GM23338 (cell line): ENCODE measurements around the gene PDK3. TPM values are rescaled to one million over a fixed set of nuclear protein-coding genes. Genes with fewer than 3 reads are reported as not detected.

Experiments
- ATAC-seq: fragments of 200-7000 bp; cut with Tn5 transposase; 3 replicates; pipeline ENCODE4 v1.9.1; 2020
- DNase-seq: peaks from one replicate; pipeline ENCODE4 v3.0.0-alpha.2; 2015; ENCODE audit warnings: low spot score
- H2AFZ ChIP-seq: fragments of 200-600 bp; sonication (generic); 2 replicates; pipeline ENCODE4 v1.8.0; 2016; ENCODE audit warnings: antibody characterized with exemption, mild to moderate bottlenecking, moderate library complexity
- H3F3A ChIP-seq: fragments of 200-600 bp; sonication (generic); replicated peaks from 2 replicates; pipeline ENCODE4 v1.8.0; 2017; ENCODE audit warnings: antibody characterized with exemption, mixed run types, low read depth
- H3K27ac ChIP-seq: fragments of 200-600 bp; sonication (generic); 2 replicates; pipeline ENCODE4 v1.6.1; 2016; ENCODE audit warnings: low read depth
- H3K27me3 ChIP-seq: fragments of 200-600 bp; sonication (generic); 2 replicates; pipeline ENCODE4 v1.8.0; 2016; ENCODE audit warnings: mild to moderate bottlenecking, mixed run types, moderate library complexity; ENCODE audit not compliant: insufficient read depth
- H3K36me3 ChIP-seq: fragments of 200-600 bp; sonication (generic); 2 replicates; pipeline ENCODE4 v1.8.0; 2016; ENCODE audit warnings: mild to moderate bottlenecking; ENCODE audit not compliant: insufficient read depth
- H3K4me1 ChIP-seq: fragments of 200-600 bp; sonication (generic); 2 replicates; pipeline ENCODE4 v1.8.0; 2016; ENCODE audit warnings: mild to moderate bottlenecking, moderate library complexity; ENCODE audit not compliant: insufficient read depth
- H3K4me2 ChIP-seq: fragments of 200-600 bp; sonication (generic); 2 replicates; pipeline ENCODE4 v1.7.1; 2017; ENCODE audit warnings: mixed run types
- H3K4me3 ChIP-seq: fragments of 200-600 bp; sonication (generic); 2 replicates; pipeline ENCODE4 v1.6.1; 2016; ENCODE audit warnings: mixed run types
- H3K79me2 ChIP-seq: fragments of 200-600 bp; sonication (generic); replicated peaks from 2 replicates; pipeline ENCODE4 v1.8.0; 2017; ENCODE audit warnings: mild to moderate bottlenecking; ENCODE audit not compliant: insufficient read depth
- H3K9me2 ChIP-seq: fragments of 200-600 bp; sonication (generic); 2 replicates; pipeline ENCODE4 v1.8.0; 2017; ENCODE audit not compliant: insufficient read depth
- H4K20me1 ChIP-seq: fragments of 200-600 bp; sonication (generic); replicated peaks from 2 replicates; pipeline ENCODE4 v1.8.0; 2017; ENCODE audit warnings: mild to moderate bottlenecking; ENCODE audit not compliant: insufficient read depth
- H3K27ac Mint-ChIP-seq: 2 replicates; pipeline ENCODE4 v1.8.0; 2020; ENCODE audit warnings: inconsistent platforms, mild to moderate bottlenecking, moderate library complexity, mixed read lengths
- H3K27me3 Mint-ChIP-seq: 3 replicates; pipeline ENCODE4 v1.8.0; 2022; ENCODE audit warnings: low read depth, mild to moderate bottlenecking, moderate library complexity, mixed read lengths, inconsistent platforms; ENCODE audit not compliant: insufficient read depth, poor library complexity
- H3K36me3 Mint-ChIP-seq: 3 replicates; pipeline ENCODE4 v1.8.0; 2021; ENCODE audit warnings: low read depth, mild to moderate bottlenecking, inconsistent platforms, moderate library complexity, mixed read lengths
- H3K4me1 Mint-ChIP-seq: 3 replicates; pipeline ENCODE4 v1.8.0; 2020; ENCODE audit warnings: mild to moderate bottlenecking, inconsistent platforms, mixed read lengths
- H3K4me3 Mint-ChIP-seq: 3 replicates; pipeline ENCODE4 v1.8.0; 2021; ENCODE audit warnings: moderate library complexity, mild to moderate bottlenecking, inconsistent platforms, mixed read lengths
- H3K9me3 Mint-ChIP-seq: 3 replicates; pipeline ENCODE4 v1.8.0; 2020; ENCODE audit warnings: moderate library complexity, mild to moderate bottlenecking, inconsistent platforms, mixed read lengths
- CREB1 ChIP-seq: fragments of 250-450 bp; sonication (Bioruptor Pico); IDR thresholded peaks from 2 replicates; pipeline ENCODE4 v1.5.0; 2020; ENCODE audit warnings: low read depth, mild to moderate bottlenecking, moderate library complexity
- CTCF ChIP-seq, 2 experiments: fragments of 200-600 bp in 1 of 2; sonication (generic) in 1 of 2; conservative IDR thresholded peaks; 2 replicates each; pipeline versions ENCODE4 v1.5.1 to v1.6.1; 2016 to 2017; ENCODE audit warnings: antibody characterized with exemption in 2 of 2, low read depth in 2 of 2, mild to moderate bottlenecking in 2 of 2, moderate library complexity in 1 of 2
- EZH2phosphoT487 ChIP-seq: fragments of 200-600 bp; sonication (generic); IDR thresholded peaks from one replicate; pipeline ENCODE4 v1.8.1; 2018; ENCODE audit warnings: antibody characterized with exemption; ENCODE audit not compliant: unreplicated experiment
- NANOG ChIP-seq: IDR thresholded peaks from 2 replicates; pipeline ENCODE4 v1.6.1; 2016; ENCODE audit warnings: antibody characterized with exemption, borderline replicate concordance
- POLR2AphosphoS5 ChIP-seq: IDR thresholded peaks from 2 replicates; pipeline ENCODE4 v1.6.1; 2016; ENCODE audit warnings: antibody characterized with exemption, low read depth
- REST ChIP-seq: IDR thresholded peaks from one replicate; pipeline ENCODE4 v1.6.1; 2018; ENCODE audit warnings: antibody characterized with exemption; ENCODE audit not compliant: unreplicated experiment
- ZNF114 ChIP-seq: fragments of 250-450 bp; sonication (Bioruptor Pico); IDR thresholded peaks from 2 replicates; pipeline ENCODE4 v1.5.0; 2020; ENCODE audit warnings: mild to moderate bottlenecking, moderate library complexity
- ZNF331 ChIP-seq: fragments of 250-450 bp; sonication (Bioruptor Pico); IDR thresholded peaks from 2 replicates; pipeline ENCODE4 v1.5.0; 2020; ENCODE audit warnings: low read depth, mild to moderate bottlenecking, moderate library complexity
- ZNF462 ChIP-seq: fragments of 250-450 bp; sonication (Bioruptor Pico); IDR thresholded peaks from 2 replicates; pipeline ENCODE4 v1.5.0; 2020; ENCODE audit warnings: mild to moderate bottlenecking, moderate library complexity
- polyA plus RNA-seq: library from polyadenylated mRNA; unstranded; fragments of >200 nt; fragmentation: Nextera tagmentation; extraction: Ambion mirVana; gene quantifications from 2 replicates; pipeline ENCODE4 v1.2.1, GENCODE V29; 2016
- total RNA-seq: library from RNA; depleted of rRNA; stranded (reverse); fragments of >200 nt; shearing (Covaris generic); gene quantifications from 2 replicates; pipeline ENCODE4 v1.2.3, GENCODE V29; 2014

PDK3 gene
- total and polyA plus RNA-seq, 2 experiments from 2014 or later: 35.7 to 51.2 TPM

GRCh38 chrX:24463077-24463476, 2.0 kb upstream of the PDK3 start:
- Histone ChIP-seq H3K4me1 (peaks cover 5% of the 10 kb centered on the region; the same call in 1 of the 2 replicates), H3K9me2 (no peaks in the 10 kb centered on the region), H2AFZ (no peak overlapping the region), H4K20me1 (0 out of 2 replicates have a peak, but pooled peaks cover 3% of the 10 kb centered on the region), H3K27ac (no peak overlapping the region), H3F3A (no peaks in the 10 kb centered on the region), H3K4me2 (no peak overlapping the region), H3K4me3 (no peak overlapping the region), H3K27me3 (no peaks in the 10 kb centered on the region), H3K36me3 (no peaks in the 10 kb centered on the region), H3K79me2 (peaks cover 16% of the 10 kb centered on the region; the same call in 1 of the 2 replicates)
- Mint-ChIP-seq H3K36me3 (no peaks in the 10 kb centered on the region; the same call in 2 of the 3 replicates), H3K27ac (no peak overlapping the region), H3K4me1 (peaks cover 8% of the 10 kb centered on the region), H3K4me3 (no peak overlapping the region), H3K27me3 (no peaks in the 10 kb centered on the region), H3K9me3 (no peaks in the 10 kb centered on the region)
- TF ChIP-seq POLR2AphosphoS5 (no peak), EZH2phosphoT487 (no peak), NANOG (no peak), CTCF (conservative IDR thresholded peaks at IDR 0.05; ENCODE audit: low read depth in 2 of 2) (no peak), ZNF114 (CRISPR knock-in tag) (no peak), CREB1 (no peak), REST (no peak), ZNF462 (no peak), ZNF331 (CRISPR knock-in tag) (no peak)
- no peak for DNase-seq
- ATAC-seq: no peak
